Activated T-helper 1 cell treated with Interleukin-2 at 50 U/mL for 16 hours (primary cell): ENCODE data around the gene ZNF154.

ENCODE experiments used
- DNase-seq: peaks from one replicate; pipeline ENCODE4 v3.0.0-alpha.2; 2020; ENCODE audit warnings: low read depth

The ZNF154 gene

GRCh38 chr19:57675881-57676280 is 33.1 kb downstream of the ZNF154 start:
- no peak for DNase-seq

GRCh38 chr19:57672466-57672865 is 36.5 kb downstream of the ZNF154 start:
- DNase-seq = no peak

GRCh38 chr19:57671124-57671895 is 37.7 kb downstream of the ZNF154 start:
- no peak for DNase-seq

GRCh38 chr19:57668635-57669034 is 40.4 kb downstream of the ZNF154 start, which contains the start of gene ZSCAN4:
ZSCAN4 (plus strand) TSS chr19:57668935; CDS start chr19:57676146, 7,211 bp downstream.
- no peak for DNase-seq

- no peak for DNase-seq
These were observed 41.8 kb downstream of the ZNF154 start for GRCh38 chr19:57667228-57667627.

GRCh38 chr19:57665261-57665806 is 43.7 kb downstream of the ZNF154 start:
- no peak for DNase-seq

GRCh38 chr19:57664269-57665127 is 44.5 kb downstream of the ZNF154 start:
- DNase-seq = no peak

- DNase-seq = no peak
These were observed 52.7 kb downstream of the ZNF154 start for GRCh38 chr19:57656346-57656745.

GRCh38 chr19:57655443-57655842 is 53.6 kb downstream of the ZNF154 start:
- DNase-seq = no peak

- DNase-seq = no peak
These were observed 55.3 kb downstream of the ZNF154 start for GRCh38 chr19:57653689-57654088.

- no peak for DNase-seq
These were observed 57.4 kb downstream of the ZNF154 start for GRCh38 chr19:57651654-57651996.

GRCh38 chr19:57648331-57649003 is 60.5 kb downstream of the ZNF154 start:
- DNase-seq = no peak
